GM19455 (cell line): ENCODE results near the gene EYA4.
"Not testable (repeated sequence)": the region's sequence is repeated elsewhere in the genome, so short reads cannot be mapped to it uniquely, and the experiment has no call there.

Experiments used
- ATAC-seq: cut with Tn5 transposase; IDR thresholded peaks from one replicate; pipeline ENCODE4 v1.9.1; 2021; ENCODE audit not compliant: unreplicated experiment

The EYA4 gene

DNA sequence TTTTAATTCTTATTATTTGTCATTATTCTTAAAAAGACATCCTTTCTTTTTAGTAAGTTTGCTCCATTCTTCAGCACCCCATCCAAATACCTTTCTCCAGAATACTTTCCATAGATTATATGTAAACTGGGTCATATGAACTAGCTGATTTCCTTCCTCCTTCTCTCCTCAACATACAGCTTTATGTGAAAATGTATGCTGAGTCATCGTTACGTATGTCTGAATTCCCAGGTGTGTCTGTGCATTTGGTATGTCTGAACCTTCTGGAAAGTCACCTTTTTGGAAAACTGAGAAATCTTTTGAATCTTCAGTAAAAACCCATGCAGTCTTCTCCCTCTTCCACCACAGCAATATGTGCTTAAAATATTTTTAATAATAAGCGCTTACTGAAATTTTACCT lies 264.5 kb downstream of the EYA4 start:
- no peak for ATAC-seq

DNA sequence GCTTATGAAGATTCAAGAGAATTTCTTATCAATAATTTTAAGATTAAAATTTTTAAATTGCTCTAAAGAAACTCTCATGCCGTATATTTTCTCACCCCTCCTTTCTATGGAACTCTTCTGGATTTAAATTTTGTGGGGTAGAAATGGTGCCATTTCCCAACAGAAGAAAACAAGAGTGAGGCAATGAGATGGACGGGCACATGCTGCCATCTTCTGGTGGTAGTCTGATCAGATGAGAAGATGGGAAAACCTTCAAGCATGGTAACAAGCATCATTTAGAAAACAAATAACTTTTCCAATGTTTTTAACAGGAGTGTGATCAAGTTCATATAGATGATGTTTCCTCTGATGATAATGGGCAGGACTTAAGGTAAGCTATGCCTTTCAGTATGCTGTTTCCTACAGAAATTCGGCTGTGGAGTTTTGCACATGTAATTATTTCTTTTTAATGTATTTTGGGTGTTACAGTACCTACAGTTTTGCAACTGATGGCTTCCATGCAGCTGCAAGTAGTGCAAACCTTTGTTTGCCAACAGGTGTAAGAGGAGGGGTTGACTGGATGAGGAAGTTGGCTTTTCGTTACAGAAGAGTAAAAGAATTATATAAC lies 271.4 kb downstream of the EYA4 start:
- ATAC-seq, result no peak

DNA sequence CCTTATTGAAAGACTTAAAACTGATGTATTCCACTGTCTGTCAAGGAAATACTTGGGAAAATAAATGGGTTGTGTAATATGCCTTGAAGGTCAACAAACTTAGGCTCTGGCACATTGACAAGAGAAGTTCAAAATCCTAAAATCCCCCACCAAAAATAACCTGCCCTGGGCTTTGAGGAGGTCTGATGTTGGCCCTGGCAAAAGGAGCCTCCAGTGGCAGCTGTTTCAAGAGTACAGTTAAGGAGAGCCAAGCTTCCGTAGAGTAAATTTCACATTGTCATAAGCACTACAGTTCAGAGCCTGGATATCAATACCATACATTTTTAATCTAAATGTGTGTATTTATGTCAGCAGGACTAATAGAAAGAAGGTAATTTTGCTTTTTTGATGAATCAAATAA lies 282.7 kb downstream of the EYA4 start:
- no peak for ATAC-seq

DNA sequence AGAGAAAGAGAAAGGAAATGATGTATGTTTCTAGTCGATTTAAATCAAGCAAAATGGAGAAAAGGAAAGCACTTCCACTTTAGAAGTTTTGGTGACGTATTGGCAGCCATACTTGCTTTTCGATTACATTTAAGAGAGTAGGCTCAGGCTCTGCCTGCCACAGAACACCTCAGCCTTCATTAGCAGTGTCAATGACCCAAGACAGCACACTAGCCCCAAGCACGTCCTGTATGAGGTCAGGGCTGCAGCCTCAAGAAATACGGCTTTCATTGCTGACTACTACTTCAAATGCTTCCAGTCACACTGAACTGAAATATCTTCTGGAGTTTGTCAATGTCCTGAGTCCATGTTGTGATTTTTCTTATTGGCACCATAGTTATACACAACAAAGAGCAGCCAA lies 285.3 kb downstream of the EYA4 start:
- ATAC-seq, result no peak

DNA sequence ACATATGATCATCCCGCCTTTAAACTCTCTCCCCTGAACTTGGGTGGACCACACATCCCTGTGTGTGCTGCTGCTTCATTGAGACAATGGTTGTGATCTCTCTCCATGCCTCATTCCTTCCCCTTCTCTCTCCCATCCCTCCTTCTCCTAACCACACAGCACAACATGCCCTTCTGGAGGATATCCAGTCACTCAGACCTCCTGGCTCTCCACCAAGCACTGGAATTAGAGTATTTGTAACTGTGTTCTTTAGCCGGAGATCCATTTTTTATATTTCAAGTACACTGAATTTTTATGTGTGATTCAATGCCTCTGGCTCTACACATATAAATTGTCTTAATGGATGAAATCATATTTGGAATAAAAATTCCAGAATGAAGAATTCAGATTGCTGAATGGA lies 287.4 kb downstream of the EYA4 start:
- ATAC-seq, result no peak

DNA sequence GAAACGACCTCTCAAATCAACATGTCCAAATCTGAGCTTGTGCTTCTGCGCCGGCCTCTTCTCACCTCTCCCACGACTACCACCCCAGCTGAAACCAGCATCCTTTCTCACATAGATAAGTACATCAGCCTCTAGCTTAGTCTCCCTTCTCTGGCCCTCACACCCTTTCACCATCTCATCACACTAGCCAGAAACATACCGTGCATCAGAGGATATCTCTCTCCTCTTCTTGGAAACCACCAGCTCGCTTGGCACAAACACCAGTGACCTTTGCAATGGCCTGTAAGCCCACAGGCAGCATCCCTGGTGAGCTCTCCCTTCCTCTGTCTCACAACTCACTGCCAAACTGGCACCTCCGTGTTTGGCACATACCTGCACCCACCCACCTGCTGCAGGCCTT lies 291.8 kb downstream of the EYA4 start:
- no peak for ATAC-seq

DNA sequence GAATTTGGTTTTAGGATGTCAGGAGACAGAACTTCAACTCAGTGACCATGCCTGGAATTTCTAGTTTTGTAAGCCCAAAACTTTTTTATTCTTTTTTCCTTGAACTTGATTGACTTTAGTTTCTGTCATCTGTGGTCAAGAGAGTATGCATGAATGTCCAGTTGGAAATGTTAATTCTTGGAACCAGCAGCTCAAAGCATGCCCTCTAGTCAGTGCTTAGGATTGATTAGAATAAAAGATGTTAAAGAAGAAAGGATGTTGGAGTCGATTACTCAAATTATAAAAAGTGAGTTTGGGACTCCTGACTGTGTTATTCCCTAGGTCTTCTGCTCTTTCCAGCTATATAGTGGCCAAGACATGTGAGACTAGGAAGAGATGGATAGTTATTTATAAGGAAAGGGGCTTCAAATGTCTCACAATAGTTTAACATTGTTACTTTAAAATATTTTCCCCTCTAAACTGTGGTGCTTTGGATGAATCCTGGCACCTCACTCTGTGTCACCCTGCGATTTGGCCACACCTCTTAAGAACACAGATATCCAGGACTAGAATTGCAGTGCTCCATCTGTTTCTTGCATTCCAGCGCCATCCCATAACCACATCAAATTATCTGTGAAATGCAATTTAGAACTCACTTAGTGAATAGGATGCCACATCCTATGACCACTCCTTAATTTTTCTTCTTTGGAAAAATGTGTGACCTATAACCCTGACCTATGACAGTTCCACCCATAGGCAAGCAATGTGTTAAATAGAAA lies 298.5 kb downstream of the EYA4 start:
- no peak for ATAC-seq

DNA sequence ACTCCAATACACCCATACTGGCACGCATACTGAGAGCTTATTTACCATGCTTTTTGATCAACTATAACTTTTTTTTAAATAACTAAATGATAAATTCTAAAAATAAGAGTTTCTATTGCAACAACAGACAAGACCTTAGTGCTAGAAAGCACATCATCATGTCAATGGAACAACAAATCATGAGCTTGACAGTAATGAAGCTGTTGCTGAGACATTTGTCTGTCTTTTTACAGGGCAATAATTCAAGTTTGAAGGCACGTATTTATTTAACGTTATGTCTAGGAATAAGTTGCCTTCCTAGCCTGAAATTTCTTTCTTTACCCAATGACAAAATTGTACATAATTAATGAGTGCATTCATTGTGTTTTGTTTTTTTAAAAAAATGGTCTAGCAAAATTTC lies 299.2 kb downstream of the EYA4 start:
- ATAC-seq, result no peak

DNA sequence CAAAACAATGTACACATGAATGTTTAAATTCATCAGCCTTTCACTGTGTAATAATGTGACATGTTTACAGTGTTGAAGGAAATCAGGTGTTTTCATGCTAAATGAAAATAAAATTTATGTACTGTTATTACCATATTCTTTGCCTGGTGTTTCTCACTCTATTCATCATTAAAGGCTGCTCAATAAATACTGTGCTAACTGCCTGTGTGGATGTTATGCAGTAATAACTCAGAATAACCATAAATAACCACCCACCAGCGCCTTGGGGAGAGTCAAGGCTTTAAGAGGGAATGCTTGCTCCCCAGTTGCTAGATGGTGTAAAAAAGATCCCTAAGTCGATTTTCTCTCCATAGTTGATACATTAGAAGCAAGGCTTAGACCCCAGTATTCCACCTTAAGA lies 299.9 kb downstream of the EYA4 start:
- no peak for ATAC-seq

DNA sequence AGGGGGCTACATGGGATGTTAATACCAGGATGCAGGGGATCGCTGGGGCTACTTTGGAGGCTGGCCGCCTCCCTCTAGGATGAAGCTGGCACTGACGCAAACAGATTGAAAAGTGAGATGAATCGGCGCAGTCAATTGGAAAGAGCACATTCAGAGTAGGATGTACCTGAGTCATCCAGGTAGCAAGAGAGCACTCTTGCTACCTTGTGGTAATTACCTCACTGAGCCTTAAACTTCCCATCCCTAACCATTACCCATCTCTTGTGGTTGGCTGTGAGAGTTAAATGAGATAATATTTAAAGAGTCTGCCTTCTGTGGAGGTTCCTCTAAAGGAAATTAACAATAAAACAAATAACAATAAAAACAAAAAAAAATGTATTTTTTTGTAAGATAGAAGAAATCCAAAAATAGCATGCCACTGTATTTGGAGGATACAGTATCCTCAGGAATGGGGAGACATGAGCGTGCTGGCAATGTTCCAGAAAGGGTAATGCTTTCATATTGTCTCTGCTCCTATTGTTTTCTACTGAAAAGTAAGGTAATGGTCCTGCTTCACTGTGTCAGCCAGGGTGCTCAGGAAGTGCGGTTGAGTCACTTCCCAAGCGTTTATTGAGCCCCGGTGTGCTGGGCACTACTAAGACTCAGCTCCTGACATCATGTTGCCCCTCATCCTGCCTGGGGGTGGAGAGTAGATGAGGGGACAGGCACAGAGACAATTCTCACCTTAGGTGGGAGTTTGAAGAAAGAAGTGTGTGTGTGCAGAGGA lies 301.1 kb downstream of the EYA4 start:
- ATAC-seq, result no peak

DNA sequence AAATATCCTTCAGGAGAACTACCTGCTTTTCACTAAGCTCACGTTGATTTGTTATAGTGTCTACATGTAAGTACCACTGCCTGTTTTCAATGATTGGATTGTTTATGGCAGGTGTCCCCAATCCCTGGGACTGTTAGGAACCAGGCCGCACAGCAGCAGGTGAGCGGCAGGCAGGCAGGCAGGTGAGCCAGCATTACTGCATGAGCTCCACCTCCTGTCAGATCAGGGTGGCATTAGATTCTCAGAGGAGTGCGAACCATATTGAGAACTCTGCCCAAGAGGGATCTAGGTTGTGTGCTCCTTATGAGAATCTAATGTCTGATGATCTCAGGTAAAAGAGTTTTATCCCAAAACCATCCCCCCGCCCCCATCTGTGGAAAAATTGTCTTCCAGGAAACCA lies 303.3 kb downstream of the EYA4 start:
- ATAC-seq, result no peak

DNA sequence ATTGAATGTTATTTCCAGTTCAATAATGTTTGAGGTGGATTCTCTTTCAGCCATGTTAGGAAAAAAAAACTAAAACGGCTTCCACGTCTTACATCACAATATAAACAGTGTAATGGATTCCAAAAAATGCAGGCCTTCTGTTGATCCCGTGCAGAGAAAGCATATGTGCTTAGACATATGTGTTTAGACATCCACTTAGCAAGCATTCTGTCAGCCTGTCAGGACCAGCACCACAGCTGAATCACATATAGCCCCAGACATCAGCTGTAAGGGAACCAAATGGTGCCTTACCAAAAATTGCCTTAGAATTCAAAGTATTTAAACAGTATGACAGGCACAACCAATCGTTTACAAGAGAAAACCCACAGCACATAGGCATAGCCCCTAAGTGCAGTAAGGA lies 304.9 kb downstream of the EYA4 start:
- ATAC-seq, result no peak

DNA sequence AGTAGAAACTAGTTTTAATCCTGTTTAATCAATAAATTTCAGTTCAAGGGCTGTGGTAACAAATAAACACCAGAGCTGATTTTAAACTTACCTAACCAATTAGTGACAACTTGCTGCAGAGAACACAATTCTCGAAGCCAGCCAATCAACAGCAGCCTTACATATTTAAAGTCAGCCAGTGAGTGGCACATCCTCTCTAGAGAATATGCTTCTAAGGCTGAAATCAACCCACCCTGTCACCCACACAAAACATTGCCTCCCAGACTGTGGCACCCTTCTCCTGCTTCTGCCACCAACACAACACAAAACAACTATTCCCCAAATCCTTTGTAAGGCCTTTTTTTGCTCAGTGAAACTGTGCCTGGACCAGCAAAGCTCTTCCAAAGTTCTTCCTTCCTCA lies 306.0 kb downstream of the EYA4 start:
- ATAC-seq, result no peak

DNA sequence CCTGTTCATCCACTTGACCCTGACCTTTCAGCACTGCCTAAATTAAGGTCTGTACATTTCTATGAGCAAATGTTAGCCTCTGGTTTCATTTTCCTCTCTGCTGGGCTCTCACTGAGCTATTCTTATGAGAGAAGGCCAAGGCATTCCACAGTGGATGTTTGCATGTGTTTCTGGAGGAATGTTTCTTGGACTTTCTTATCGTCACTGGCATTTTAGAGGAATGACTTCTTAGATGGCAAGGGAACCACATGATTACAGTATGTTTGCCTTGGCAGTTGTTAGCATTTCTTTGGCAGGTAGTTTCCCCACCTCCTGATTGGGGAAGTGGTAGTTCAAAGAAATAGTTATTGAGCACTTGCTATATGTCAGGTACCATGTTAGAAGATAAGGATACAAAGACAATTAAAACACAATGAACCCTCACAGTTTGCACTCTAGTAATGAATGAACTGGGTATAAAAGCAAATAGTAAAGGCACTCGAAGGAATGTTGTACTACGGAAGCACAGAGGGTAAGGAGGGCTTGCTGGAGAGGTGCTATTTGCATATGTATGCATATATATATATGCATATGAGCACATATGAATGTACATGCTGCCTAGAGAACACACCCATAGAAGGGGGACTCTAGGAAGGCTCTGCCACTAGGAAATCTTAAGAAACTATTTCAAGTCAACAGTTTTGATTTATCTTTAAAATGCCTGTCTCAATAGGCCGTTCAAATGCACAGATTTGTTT lies 307.4 kb downstream of the EYA4 start:
- no peak for ATAC-seq

DNA sequence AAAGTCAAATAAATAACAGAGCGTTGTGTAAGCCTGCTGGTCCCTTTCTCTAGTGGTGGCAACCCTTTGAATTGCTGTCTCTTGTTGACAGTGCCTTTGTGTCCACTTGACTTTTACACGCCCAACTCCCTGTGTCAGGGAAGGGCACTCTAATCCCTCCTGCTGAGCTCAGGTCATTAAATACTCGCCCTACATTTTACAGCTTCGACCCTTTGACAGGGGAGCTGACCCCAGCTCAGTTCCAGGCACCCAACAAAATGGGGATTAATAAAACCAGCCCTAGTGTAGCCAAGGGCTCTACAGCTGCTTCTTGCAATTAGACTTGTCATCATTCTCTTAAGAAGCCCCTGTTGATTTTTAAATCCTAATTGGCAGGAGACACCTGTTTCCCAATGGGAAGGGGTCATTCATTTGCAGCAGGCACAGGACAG lies 308.2 kb downstream of the EYA4 start:
- ATAC-seq, result no peak

DNA sequence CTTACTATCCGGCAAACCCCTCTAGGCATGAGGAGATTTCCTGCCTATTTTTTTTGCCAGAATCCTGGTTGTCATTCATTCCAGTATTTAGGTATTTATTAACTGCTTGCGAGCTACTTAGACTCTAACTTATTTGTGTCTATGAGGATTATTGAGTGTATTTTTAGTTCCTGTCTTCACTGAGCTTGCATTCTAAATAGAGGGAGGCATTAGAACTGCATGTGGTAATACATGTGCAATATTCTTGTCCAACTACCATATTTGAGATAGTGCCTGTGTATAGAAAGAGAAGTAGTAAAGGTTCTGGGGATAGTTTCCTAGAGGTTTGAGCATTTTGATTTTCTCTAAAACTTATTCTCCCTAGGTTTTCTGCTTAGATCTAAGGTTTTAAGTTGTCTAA lies 308.9 kb downstream of the EYA4 start:
- no peak for ATAC-seq

DNA sequence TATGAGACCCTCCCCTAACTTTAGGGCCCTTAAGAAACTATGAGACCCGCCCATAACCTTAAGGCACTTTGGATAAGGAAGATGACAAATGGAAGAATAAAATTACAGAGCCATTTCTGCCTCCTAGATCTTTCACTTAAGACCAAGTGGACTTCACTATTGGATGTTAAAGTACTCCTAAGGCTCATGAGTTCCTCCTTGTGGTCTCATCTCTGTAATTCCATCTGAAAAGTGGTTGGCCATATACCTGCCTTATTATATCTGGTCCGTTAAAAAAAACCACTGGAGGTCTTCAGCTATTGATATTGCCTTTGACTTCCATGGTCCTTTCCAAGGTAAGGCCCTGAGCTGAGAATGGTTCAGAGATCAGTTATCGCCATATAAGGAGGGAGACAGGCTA lies 310.3 kb downstream of the EYA4 start:
- ATAC-seq, result no peak

DNA sequence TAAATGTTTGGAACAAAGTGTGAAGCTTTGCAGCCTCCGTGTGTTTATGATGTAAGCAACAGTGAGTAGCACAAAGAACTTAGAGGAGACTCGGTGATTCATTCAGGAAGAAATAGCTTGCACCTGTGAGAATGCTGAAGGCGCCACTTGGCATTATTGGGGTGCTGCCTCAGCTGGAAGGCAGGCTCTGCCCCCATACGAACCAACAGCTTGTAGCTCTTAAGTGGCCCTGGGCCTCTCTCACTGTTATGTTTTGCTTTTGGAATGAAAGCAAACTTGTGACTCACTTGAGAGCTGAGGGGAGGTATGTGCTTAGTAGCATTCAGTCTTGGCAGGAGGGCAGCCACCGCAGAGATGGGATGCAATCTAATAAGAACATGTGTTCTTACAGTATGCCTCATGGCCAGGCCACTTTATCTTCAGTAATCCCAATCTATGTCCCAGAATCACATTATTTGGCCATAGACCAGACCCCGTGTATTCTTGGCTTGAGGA lies 310.7 kb downstream of the EYA4 start:
- no peak for ATAC-seq

DNA sequence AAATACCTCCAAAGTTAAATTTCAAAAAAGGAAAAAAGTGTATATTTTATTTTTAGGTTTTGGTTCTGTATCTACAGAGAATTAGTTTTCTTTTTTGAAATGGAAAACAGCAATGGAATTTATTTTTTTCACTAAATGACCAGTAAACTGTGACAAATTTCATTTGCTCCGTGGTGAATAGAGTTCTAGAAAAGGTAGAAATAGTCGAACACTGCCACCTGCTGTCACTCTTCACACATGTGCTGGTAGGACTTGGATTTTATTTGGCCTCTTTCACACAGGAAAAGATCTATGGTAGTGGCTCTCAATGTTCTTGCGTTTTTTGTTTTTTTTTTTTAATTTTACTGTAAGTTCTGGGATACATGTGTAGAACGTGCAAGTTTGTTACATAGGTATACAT lies 312.5 kb downstream of the EYA4 start:
- ATAC-seq, result peak; percentile 59

DNA sequence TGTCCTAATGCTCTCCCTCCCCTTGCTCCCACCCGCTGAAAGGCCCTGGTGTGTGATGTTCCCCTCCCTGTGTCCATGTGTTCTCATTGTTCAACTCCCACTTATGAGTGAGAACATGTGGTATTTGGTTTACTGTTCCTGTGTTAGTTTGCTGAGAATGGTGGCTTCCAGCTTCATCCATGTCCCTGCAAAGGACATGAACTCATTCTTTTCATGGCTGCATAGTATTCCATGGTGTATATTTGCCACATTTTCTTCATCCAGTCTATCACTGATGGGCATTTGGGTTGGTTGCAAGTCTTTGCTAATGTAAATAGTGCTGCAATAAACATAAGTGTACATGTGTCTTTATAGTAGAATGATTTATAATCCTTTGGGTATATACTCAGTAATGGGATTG lies 313.0 kb downstream of the EYA4 start:
- ATAC-seq, result not testable (repeated sequence)

DNA sequence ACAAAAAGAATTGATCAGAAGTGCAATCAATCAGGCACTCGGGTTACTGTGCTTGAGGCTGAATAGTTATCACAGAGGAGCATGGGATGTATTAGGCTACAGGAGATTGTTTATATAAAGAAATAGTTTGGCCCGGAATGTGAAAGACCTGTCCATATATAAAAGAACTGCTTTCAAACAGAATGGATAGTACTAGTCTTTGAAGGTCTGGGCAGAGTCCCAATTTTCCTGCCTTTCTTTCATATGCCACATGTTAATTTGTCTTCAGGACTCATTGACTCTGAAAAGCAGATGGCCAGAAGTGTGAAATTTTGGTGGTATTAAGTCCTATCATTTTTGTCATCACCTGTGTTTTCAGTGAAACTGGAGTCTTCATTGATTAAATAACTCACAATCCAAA lies 314.5 kb downstream of the EYA4 start:
- no peak for ATAC-seq
